K562 (cell line): Measurements from ENCODE around the gene PGPEP1. TPM values are rescaled to one million over a fixed set of nuclear protein-coding genes. Genes with fewer than 3 reads are reported as not detected.

Experiments used
- NFIC ChIP-seq: fragments of 450-650 bp; IDR thresholded peaks from 2 replicates; pipeline ENCODE4 v1.6.1; 2017; ENCODE audit warnings: mild to moderate bottlenecking, inconsistent platforms
- NUFIP1 ChIP-seq: fragments of 450-650 bp; IDR thresholded peaks from 2 replicates; pipeline ENCODE4 v1.6.1; 2018; ENCODE audit not compliant: partially characterized antibody
- PHB2 ChIP-seq: fragments of 450-650 bp; IDR thresholded peaks from 2 replicates; pipeline ENCODE4 v1.6.1; 2017; ENCODE audit warnings: low read depth
- PHF20 ChIP-seq: fragments of 450-650 bp; IDR thresholded peaks from 2 replicates; pipeline ENCODE4 v1.6.1; 2018; ENCODE audit not compliant: partially characterized antibody
- PML ChIP-seq: IDR thresholded peaks from 2 replicates; pipeline ENCODE4 v1.6.1; 2012; ENCODE audit warnings: low read length, inconsistent platforms
- RBFOX2 ChIP-seq: fragments of 200-400 bp; formaldehyde crosslinking; IDR thresholded peaks from 2 replicates; pipeline ENCODE4 v1.6.1; 2017; ENCODE audit warnings: low read depth, mild to moderate bottlenecking, low read length, moderate library complexity
- RBM17 ChIP-seq: fragments of 200-400 bp; formaldehyde crosslinking; IDR thresholded peaks from 2 replicates; pipeline ENCODE4 v1.6.1; 2017; ENCODE audit warnings: low read depth, mild to moderate bottlenecking, low read length, borderline replicate concordance
- RBM22 ChIP-seq: fragments of 200-400 bp; formaldehyde crosslinking; IDR thresholded peaks from 2 replicates; pipeline ENCODE4 v1.6.1; 2018; ENCODE audit warnings: low read length, low read depth; ENCODE audit not compliant: poor library complexity, severe bottlenecking
- SUPT5H ChIP-seq: fragments of 450-650 bp; IDR thresholded peaks from 2 replicates; pipeline ENCODE4 v1.6.1; 2016
- TCF3 ChIP-seq: sonication (generic); formaldehyde crosslinking; IDR thresholded peaks from 2 replicates; pipeline ENCODE4 v1.4.0; 2020; ENCODE audit warnings: mild to moderate bottlenecking, missing genetic modification reagents
- TEAD2 ChIP-seq: fragments of 450-650 bp; IDR thresholded peaks from 2 replicates; pipeline ENCODE4 v1.6.1; 2016; ENCODE audit warnings: missing genetic modification characterization, control low read depth, missing compliant biosample characterization
- ZBTB1 ChIP-seq: sonication (generic); formaldehyde crosslinking; IDR thresholded peaks from 2 replicates; pipeline ENCODE4 v1.8.1; 2023; ENCODE audit warnings: missing genetic modification reagents, low read depth, mild to moderate bottlenecking, borderline replicate concordance
- ZBTB26 ChIP-seq: fragments of 450-650 bp; formaldehyde crosslinking; IDR thresholded peaks from 2 replicates; pipeline ENCODE4 v1.4.0; 2022; ENCODE audit warnings: missing genetic modification characterization
- ZC3H4 ChIP-seq: sonication (generic); formaldehyde crosslinking; IDR thresholded peaks from 2 replicates; pipeline ENCODE4 v1.9.0; 2021; ENCODE audit warnings: missing genetic modification reagents, borderline replicate concordance
- ZEB2 ChIP-seq: fragments of 450-650 bp; IDR thresholded peaks from 2 replicates; pipeline ENCODE4 v1.6.1; 2016
- ZFP36 ChIP-seq: fragments of 150-350 bp; IDR thresholded peaks from 2 replicates; pipeline ENCODE4 v1.6.1; 2018; ENCODE audit warnings: low read length, low read depth; ENCODE audit not compliant: partially characterized antibody
- ZNF12 ChIP-seq: sonication (generic); formaldehyde crosslinking; IDR thresholded peaks from 2 replicates; pipeline ENCODE4 v1.4.0; 2020; ENCODE audit warnings: mild to moderate bottlenecking, missing genetic modification reagents
- ZNF121 ChIP-seq: sonication (generic); formaldehyde crosslinking; conservative IDR thresholded peaks from 2 replicates; pipeline ENCODE4 v1.8.0; 2022; ENCODE audit warnings: missing genetic modification reagents
- ZNF165 ChIP-seq: fragments of 250-450 bp; sonication (Bioruptor Pico); IDR thresholded peaks from 2 replicates; pipeline ENCODE4 v1.4.0; 2020; ENCODE audit warnings: borderline replicate concordance
- ZNF253 ChIP-seq: fragments of 250-450 bp; sonication (Bioruptor Pico); conservative IDR thresholded peaks from 2 replicates; pipeline ENCODE4 v1.6.1; 2021; ENCODE audit warnings: mild to moderate bottlenecking
- ZNF444 ChIP-seq: fragments of 250-450 bp; sonication (Bioruptor Pico); IDR thresholded peaks from 2 replicates; pipeline ENCODE4 v1.4.0; 2020; ENCODE audit warnings: mild to moderate bottlenecking, moderate library complexity
- ZNF561 ChIP-seq: fragments of 450-650 bp; formaldehyde crosslinking; conservative IDR thresholded peaks from 2 replicates; pipeline ENCODE4 v1.4.0; 2020; ENCODE audit warnings: mild to moderate bottlenecking, moderate library complexity
- ZNF668 ChIP-seq: fragments of 250-450 bp; sonication (Bioruptor Pico); IDR thresholded peaks from 2 replicates; pipeline ENCODE4 v1.8.0; 2022; ENCODE audit warnings: mild to moderate bottlenecking, inconsistent platforms
- ZNF79 ChIP-seq: fragments of 250-450 bp; sonication (Bioruptor Pico); IDR thresholded peaks from 2 replicates; pipeline ENCODE4 v1.4.0; 2020; ENCODE audit warnings: low read depth, mild to moderate bottlenecking, moderate library complexity
- polyA plus RNA-seq, 8 experiments: library from polyadenylated mRNA; depleted of rRNA in 4 of 8; stranded (reverse) in 5 of 8; unstranded in 3 of 8; fragments of >200 nt; fragmentation: Nextera tagmentation in 2 of 8; fragmentation: Illumina TruSeq in 1 of 8; extraction: Ambion mirVana in 2 of 8; extraction: Trizol in 1 of 8; gene quantifications; 2 replicates each; pipeline versions ENCODE4 v1.2.1 to v1.2.3, GENCODE V29; 2011 to 2014; ENCODE audit warnings: inconsistent platforms in 1 of 8, missing spikeins in 1 of 8
- total RNA-seq, 7 experiments: library from RNA; depleted of rRNA in 6 of 7; stranded (reverse); fragments of >200 nt in 6 of 7; fragmentation: Illumina TruSeq in 2 of 7; extraction: Trizol in 2 of 7; gene quantifications; 2 replicates each; pipeline versions ENCODE4 v1.2.1 to v1.2.3, GENCODE V29; 2011 to 2021; ENCODE audit warnings: low replicate concordance in 1 of 7
- TF ChIP-seq, protein P1 (sequence below): fragments of 250-450 bp; sonication (Bioruptor Pico); IDR thresholded peaks from 2 replicates; pipeline ENCODE4 v1.8.0; 2022; ENCODE audit warnings: moderate library complexity, mild to moderate bottlenecking, inconsistent platforms
- TF ChIP-seq, protein P2 (sequence below): fragments of 450-650 bp; IDR thresholded peaks from 2 replicates; pipeline ENCODE4 v1.6.1; 2016; ENCODE audit warnings: borderline replicate concordance

The PGPEP1 gene
- total and polyA plus RNA-seq, 9 of the 15 experiments (the other 6 are each of a cell fraction or from before 2014, with no cell fraction given), result 10.0 to 69.6 (median 33.5) TPM

DNA sequence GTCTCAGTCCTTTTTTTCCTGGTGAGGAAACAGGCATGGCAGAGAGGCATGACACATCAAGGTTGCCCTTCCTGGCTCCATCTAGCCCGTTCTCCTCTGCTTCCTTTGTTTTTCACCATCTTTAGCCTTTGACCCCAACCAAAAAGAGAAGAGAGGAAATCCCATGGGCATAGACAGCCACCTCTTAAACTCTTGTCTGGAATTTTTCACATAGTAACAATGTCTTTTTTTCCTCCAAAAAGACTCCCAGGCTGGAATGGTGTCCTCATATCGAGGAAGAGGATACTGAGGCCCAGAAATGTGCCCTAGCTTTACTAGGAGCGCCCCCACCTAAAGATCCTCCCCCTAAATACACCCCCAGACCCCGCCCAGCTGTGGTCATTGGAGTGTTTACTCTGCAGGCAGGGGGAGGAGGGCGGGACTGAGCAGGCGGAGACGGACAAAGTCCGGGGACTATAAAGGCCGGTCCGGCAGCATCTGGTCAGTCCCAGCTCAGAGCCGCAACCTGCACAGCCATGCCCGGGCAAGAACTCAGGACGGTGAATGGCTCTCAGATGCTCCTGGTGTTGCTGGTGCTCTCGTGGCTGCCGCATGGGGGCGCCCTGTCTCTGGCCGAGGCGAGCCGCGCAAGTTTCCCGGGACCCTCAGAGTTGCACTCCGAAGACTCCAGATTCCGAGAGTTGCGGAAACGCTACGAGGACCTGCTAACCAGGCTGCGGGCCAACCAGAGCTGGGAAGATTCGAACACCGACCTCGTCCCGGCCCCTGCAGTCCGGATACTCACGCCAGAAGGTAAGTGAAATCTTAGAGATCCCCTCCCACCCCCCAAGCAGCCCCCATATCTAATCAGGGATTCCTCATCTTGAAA, 45.5 kb downstream of the PGPEP1 start, which contains the start of gene GDF15 (continued):
- TF ChIP-seq RBM17 (no peak), ZNF253 (CRISPR knock-in tag) (no peak), NFIC (peak; percentile 80), ZNF165 (CRISPR knock-in tag) (no peak), RBFOX2 (peak; percentile 93), TCF3 (CRISPR knock-in tag) (peak; percentile 53), ZNF121 (CRISPR knock-in tag) (no peak), RBM22 (peak; percentile 98), PHF20 (no peak), ZBTB1 (CRISPR knock-in tag) (peak; percentile 51; the same call in 1 of the 2 replicates), SUPT5H (peak; percentile 98), ZNF668 (no peak), ZNF12 (CRISPR knock-in tag) (no peak), ZFP36 (peak; percentile 55), ZNF561 (no peak), ZBTB26 (CRISPR knock-in tag) (no peak), ZC3H4 (no peak), TEAD2 (tag) (0 out of 2 replicates have a peak, but pooled peaks have one; percentile 17), ZNF79 (CRISPR knock-in tag) (no peak), PHB2 (no peak), PML (peak; percentile 95), ZNF444 (CRISPR knock-in tag) (no peak), NUFIP1 (no peak), ZEB2 (no peak)
- TF ChIP-seq, protein P1, sequence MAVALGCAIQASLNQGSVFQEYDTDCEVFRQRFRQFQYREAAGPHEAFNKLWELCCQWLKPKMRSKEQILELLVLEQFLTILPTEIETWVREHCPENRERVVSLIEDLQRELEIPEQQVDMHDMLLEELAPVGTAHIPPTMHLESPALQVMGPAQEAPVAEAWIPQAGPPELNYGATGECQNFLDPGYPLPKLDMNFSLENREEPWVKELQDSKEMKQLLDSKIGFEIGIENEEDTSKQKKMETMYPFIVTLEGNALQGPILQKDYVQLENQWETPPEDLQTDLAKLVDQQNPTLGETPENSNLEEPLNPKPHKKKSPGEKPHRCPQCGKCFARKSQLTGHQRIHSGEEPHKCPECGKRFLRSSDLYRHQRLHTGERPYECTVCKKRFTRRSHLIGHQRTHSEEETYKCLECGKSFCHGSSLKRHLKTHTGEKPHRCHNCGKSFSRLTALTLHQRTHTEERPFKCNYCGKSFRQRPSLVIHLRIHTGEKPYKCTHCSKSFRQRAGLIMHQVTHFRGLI (CRISPR knock-in tag), result no peak
- TF ChIP-seq, protein P2, sequence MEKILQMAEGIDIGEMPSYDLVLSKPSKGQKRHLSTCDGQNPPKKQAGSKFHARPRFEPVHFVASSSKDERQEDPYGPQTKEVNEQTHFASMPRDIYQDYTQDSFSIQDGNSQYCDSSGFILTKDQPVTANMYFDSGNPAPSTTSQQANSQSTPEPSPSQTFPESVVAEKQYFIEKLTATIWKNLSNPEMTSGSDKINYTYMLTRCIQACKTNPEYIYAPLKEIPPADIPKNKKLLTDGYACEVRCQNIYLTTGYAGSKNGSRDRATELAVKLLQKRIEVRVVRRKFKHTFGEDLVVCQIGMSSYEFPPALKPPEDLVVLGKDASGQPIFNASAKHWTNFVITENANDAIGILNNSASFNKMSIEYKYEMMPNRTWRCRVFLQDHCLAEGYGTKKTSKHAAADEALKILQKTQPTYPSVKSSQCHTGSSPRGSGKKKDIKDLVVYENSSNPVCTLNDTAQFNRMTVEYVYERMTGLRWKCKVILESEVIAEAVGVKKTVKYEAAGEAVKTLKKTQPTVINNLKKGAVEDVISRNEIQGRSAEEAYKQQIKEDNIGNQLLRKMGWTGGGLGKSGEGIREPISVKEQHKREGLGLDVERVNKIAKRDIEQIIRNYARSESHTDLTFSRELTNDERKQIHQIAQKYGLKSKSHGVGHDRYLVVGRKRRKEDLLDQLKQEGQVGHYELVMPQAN, result no peak
